Prostate gland (tissue), 2 donors: ENCODE results near the gene SLC44A5.

Experiments
- CTCF ChIP-seq, 4 experiments: fragments of 200-600 bp in 2 of 4; fragments of 450-650 bp in 2 of 4; sonication (generic) in 2 of 4; IDR thresholded peaks; 1 replicate in 3 of 4; 2 replicates in 1 of 4; pipeline ENCODE4 v1.5.1; 2016 to 2019; ENCODE audit warnings: antibody characterized with exemption in 4 of 4, mild to moderate bottlenecking in 2 of 4, moderate library complexity in 2 of 4
- POLR2A ChIP-seq: fragments of 450-650 bp; IDR thresholded peaks from one replicate; pipeline ENCODE4 v1.6.1; 2016; ENCODE audit warnings: antibody characterized with exemption, mild to moderate bottlenecking

DNA sequence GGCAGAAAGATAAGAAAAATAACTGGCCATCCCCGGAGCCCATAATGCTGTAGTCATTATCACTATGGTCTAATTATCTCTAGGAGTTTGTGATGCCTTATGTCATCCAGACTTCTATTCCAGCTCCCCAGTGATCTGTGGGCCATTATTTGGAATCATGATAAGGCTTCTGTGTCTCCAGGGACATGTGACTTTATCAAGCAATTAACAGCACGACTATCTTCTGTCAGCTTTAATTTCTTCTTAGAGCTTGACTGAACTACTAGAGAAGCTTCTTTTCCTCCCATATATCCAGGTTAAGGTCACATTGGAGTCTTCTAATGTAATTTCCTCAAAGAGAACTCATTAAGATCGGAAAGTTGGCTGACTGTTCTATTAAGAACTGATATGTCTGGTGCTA is 376.4 kb downstream of the SLC44A5 start:
- TF ChIP-seq CTCF (IDR thresholded peaks at IDR 0.05) = no peak
- no peak for TF ChIP-seq POLR2A
